Duodenal mucosa (tissue), 2 donors: ENCODE data around the gene ADH5.
"Not testable (repeated sequence)": the region's sequence is repeated elsewhere in the genome, so short reads cannot be mapped to it uniquely, and the experiment has no call there.

Source experiments
- H3K27ac ChIP-seq: one replicate; pipeline ENCODE4 v1.7.0; 2013; ENCODE audit warnings: low read depth, low read length
- H3K27me3 ChIP-seq, 2 donors: one replicate each; pipeline ENCODE4 v1.7.0; 2013; ENCODE audit warnings: low read length in 2 of 2, control low read depth in 1 of 2; ENCODE audit not compliant: insufficient read depth in 2 of 2, control insufficient read depth in 1 of 2
- H3K36me3 ChIP-seq, 2 donors: one replicate each; pipeline ENCODE4 v1.7.0; 2013; ENCODE audit warnings: low read length in 2 of 2, control low read depth in 1 of 2; ENCODE audit not compliant: insufficient read depth in 2 of 2, control insufficient read depth in 1 of 2
- H3K4me1 ChIP-seq, 2 donors: one replicate each; pipeline ENCODE4 v1.7.0; 2013; ENCODE audit warnings: low read length in 2 of 2, control low read depth in 1 of 2; ENCODE audit not compliant: insufficient read depth in 2 of 2, control insufficient read depth in 1 of 2
- H3K4me3 ChIP-seq, 2 donors: one replicate each; pipeline ENCODE4 v1.7.0; 2013; ENCODE audit warnings: low read length in 2 of 2, low read depth in 1 of 2
- H3K9ac ChIP-seq, 2 donors: one replicate each; pipeline ENCODE4 v1.7.0; 2013; ENCODE audit warnings: low read length in 2 of 2, low read depth in 1 of 2
- H3K9me3 ChIP-seq, 2 donors: one replicate each; pipeline ENCODE4 v1.7.0; 2013; ENCODE audit warnings: low read length in 2 of 2, control low read depth in 1 of 2; ENCODE audit not compliant: control insufficient read depth in 1 of 2

ADH5 gene

DNA sequence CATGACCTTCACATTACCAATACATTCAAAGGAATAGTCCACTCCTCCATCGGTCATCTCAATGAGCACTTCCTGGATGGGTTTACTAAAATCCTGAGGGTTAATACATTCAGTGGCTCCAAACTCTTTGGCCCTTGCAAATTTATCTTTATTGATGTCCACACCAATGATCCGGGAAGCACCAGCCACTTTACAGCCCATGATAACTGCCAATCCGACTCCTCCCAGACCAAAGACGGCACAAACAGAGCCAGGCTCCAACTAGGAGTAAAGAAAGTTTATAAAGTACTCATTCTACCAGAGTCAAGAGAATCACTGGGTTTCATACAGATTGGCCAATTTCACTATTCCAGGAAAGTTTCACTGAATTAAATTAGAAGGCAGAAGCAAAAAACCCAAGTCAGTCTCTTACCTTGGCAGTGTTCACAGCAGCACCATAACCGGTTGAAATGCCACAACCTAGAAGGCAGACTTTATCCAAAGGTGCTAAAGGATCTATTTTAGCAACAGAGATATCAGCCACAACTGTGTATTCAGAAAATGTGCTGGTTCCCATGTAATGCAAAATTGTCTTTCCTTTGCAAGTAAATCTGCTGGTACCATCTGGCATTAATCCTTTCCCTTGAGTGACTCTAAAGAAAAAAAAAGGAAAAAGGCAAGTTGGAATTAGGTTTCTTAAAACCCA lies 12.2 kb downstream of the ADH5 start:
- Histone ChIP-seq H3K4me1 (peaks cover 11 to 13% of the 10 kb centered on the region in 2 donors), H3K27ac (no peak overlapping the region), H3K27me3 (no peaks in the 10 kb centered on the region), H3K36me3 (peaks cover 28 to 96% of the 10 kb centered on the region in 2 donors), H3K4me3 (no peak overlapping the region), H3K9ac (no peak overlapping the region), H3K9me3 (no peaks in the 10 kb centered on the region)

- Histone ChIP-seq H3K27me3 (no peaks in the 10 kb centered on the region), H3K36me3 (peaks cover 30 to 92% of the 10 kb centered on the region in 2 donors), H3K9ac (no peak overlapping the region), H3K4me1 (peaks cover 4 to 7% of the 10 kb centered on the region in 2 donors), H3K9me3 (no peaks in the 10 kb centered on the region), H3K27ac (no peak overlapping the region), H3K4me3 (no peak overlapping the region)
These were observed 13.8 kb downstream of the ADH5 start for GRCh38 chr4:99074816-99075215.

GRCh38 chr4:99071159-99071558 lies 17.4 kb downstream of the ADH5 start:
- no peaks in the 10 kb centered on the region for H3K27me3 ChIP-seq
- no peak overlapping the region for H3K4me3 ChIP-seq
- no peaks in the 10 kb centered on the region for H3K9me3 ChIP-seq
- peaks cover 33 to 64% of the 10 kb centered on the region in 2 donors for H3K36me3 ChIP-seq
- no peak overlapping the region for H3K27ac ChIP-seq
- H3K4me1 ChIP-seq, result no peaks in the 10 kb centered on the region
- no peak overlapping the region for H3K9ac ChIP-seq

GRCh38 chr4:99067617-99068016 lies 21.0 kb downstream of the ADH5 start:
- Histone ChIP-seq H3K4me1 (no peaks in the 10 kb centered on the region), H3K36me3 (peaks cover 15 to 30% of the 10 kb centered on the region in 2 donors), H3K27me3 (no peaks in the 10 kb centered on the region), H3K9ac (no peak overlapping the region), H3K4me3 (no peak overlapping the region), H3K9me3 (no peaks in the 10 kb centered on the region), H3K27ac (no peak overlapping the region)

DNA sequence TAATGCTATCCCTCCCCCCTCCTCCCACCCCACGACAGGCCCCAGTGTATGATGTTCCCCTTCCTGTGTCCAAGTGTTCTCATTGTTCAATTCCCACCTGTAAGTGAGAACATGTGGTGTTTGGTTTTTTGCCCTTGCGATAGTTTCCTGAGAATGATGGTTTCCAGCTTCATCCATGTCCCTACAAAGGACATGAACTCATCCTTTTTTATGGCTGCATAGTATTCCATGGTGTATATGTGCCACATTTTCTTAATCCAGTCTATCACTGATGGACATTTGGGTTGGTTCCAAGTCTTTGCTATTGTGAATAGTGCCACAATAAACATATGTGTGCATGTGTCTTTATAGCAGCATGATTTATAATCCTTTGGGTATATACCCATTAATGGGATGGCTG lies 23.1 kb downstream of the ADH5 start:
- not testable (repeated sequence) for H3K27ac ChIP-seq, H3K4me1 ChIP-seq, H3K27me3 ChIP-seq, H3K9me3 ChIP-seq, H3K4me3 ChIP-seq, H3K9ac ChIP-seq
- H3K36me3 ChIP-seq, result peaks cover 8 to 22% of the 10 kb centered on the region in 2 donors

DNA sequence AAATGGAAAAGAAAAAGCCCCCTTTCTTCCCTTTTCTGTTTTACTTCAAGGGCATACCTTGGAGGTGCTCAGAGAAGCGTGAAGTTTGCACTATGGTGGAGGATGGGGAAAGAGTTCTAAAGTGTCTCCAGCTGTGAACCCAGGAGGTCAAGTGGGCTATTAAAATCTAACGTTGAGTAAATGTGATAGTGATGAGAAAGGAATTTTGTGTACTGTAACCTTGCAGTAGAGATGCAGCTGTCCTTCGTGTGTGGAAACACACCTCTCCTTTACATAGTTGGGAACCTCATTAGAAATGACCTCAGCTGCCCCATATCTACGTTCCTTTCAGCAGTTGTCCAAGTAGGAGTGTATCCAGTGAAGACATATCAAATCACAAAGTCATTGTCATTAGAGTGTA lies 26.5 kb downstream of the ADH5 start:
- Histone ChIP-seq H3K27ac (no peak overlapping the region), H3K4me1 (no peaks in the 10 kb centered on the region), H3K27me3 (no peaks in the 10 kb centered on the region), H3K9me3 (no peaks in the 10 kb centered on the region), H3K36me3 (peaks cover 11 to 28% of the 10 kb centered on the region in 2 donors), H3K4me3 (no peak overlapping the region), H3K9ac (no peak overlapping the region)

DNA sequence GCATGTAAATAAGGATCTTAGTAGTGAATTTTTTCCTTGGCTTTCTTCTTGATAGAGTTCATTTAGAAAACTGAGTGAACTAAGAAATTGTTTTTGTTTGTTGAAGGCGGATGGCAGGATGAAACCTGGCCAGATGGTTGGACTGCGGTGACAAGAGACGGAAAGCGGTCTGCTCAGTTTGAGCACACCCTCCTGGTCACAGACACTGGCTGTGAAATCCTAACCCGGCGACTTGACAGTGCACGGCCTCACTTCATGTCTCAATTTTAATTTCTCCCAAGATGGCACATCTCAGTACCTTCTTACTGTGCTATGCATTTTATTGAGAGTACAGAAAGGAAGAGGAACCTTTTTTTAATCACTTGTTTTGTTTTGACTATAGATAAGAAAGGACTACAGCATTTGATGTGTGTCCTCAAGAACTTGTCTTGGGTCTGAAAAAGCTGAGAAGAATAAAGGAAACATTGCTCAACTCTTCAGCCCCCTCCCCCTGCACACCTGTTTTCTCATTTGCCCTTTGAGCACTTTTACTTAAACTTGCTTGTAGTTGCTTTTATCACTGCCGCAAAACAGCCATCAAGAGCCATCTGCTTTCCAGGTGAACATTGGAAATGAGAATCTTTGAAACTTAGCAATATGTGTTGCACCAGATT lies 27.4 kb downstream of the ADH5 start:
- H3K9me3 ChIP-seq, result no peaks in the 10 kb centered on the region
- H3K4me3 ChIP-seq, result no peak overlapping the region
- H3K27me3 ChIP-seq, result no peaks in the 10 kb centered on the region
- H3K4me1 ChIP-seq, result no peaks in the 10 kb centered on the region
- no peak overlapping the region for H3K9ac ChIP-seq
- no peak overlapping the region for H3K27ac ChIP-seq
- H3K36me3 ChIP-seq, result peaks cover 8 to 24% of the 10 kb centered on the region in 2 donors

GRCh38 chr4:99059550-99059949 lies 29.0 kb downstream of the ADH5 start:
- H3K4me1 ChIP-seq, result no peaks in the 10 kb centered on the region
- H3K9me3 ChIP-seq, result no peaks in the 10 kb centered on the region

GRCh38 chr4:99058228-99058627 lies 30.4 kb downstream of the ADH5 start:
- Histone ChIP-seq H3K4me1 (no peaks in the 10 kb centered on the region), H3K27ac (no peak overlapping the region), H3K9ac (no peak overlapping the region), H3K36me3 (peaks cover 8 to 28% of the 10 kb centered on the region in 2 donors), H3K9me3 (no peaks in the 10 kb centered on the region), H3K4me3 (no peak overlapping the region), H3K27me3 (no peaks in the 10 kb centered on the region)

More at GRCh38 chr4:99059550-99059949, 29.0 kb downstream of the ADH5 start:
- no peak overlapping the region for H3K4me3 ChIP-seq
- H3K27me3 ChIP-seq, result no peaks in the 10 kb centered on the region
- no peak overlapping the region for H3K9ac ChIP-seq
- no peak overlapping the region for H3K27ac ChIP-seq
- peaks cover 8 to 24% of the 10 kb centered on the region in 2 donors for H3K36me3 ChIP-seq

- H3K27me3 ChIP-seq, result no peaks in the 10 kb centered on the region
- H3K9ac ChIP-seq, result no peak overlapping the region
- no peak overlapping the region for H3K4me3 ChIP-seq
- H3K27ac ChIP-seq, result no peak overlapping the region
- H3K4me1 ChIP-seq, result no peaks in the 10 kb centered on the region
- peaks cover 8 to 45% of the 10 kb centered on the region in 2 donors for H3K36me3 ChIP-seq
- H3K9me3 ChIP-seq, result no peaks in the 10 kb centered on the region
These were observed 34.1 kb downstream of the ADH5 start for GRCh38 chr4:99054428-99054994.
